HEK293 (cell line): ENCODE results near the gene S100A3.

Source experiments
- CTCF ChIA-PET: fragments of 350-600 bp; formaldehyde crosslinking; extraction: SDS; loops from one replicate; lab custom pipeline; 2021; ENCODE audit warnings: antibody characterized with exemption; lab: Yijun Ruan, JAX
- POLR2A ChIA-PET: fragments of 300-600 bp; formaldehyde crosslinking; extraction: SDS; loops from one replicate; lab custom pipeline; 2020; ENCODE audit warnings: antibody characterized with exemption, inconsistent platforms; lab: Yijun Ruan, JAX
- H3K27ac ChIP-seq: fragments of 200-500 bp; sonication (Bioruptor generic); 2 replicates; pipeline ENCODE4 v1.5.1; 2014; ENCODE audit warnings: low read depth, low read length, control low read depth, inconsistent platforms; ENCODE audit errors: extremely low read depth
- H3K36me3 ChIP-seq, 2 experiments: fragments of 200-500 bp in 1 of 2; sonication (Bioruptor generic) in 1 of 2; 1 replicate in 1 of 2; 2 replicates in 1 of 2; pipeline ENCODE4 v1.5.1; 2014 to 2017; ENCODE audit warnings: inconsistent platforms in 2 of 2, low read length in 2 of 2; ENCODE audit not compliant: control insufficient read depth in 2 of 2, insufficient read depth in 1 of 2
- H3K4me1 ChIP-seq: fragments of 200-500 bp; sonication (Bioruptor generic); 2 replicates; pipeline ENCODE4 v1.5.1; 2014; ENCODE audit warnings: mild to moderate bottlenecking, low read length, inconsistent platforms; ENCODE audit not compliant: control insufficient read depth, insufficient read depth
- H3K4me3 ChIP-seq: 2 replicates; pipeline ENCODE4 v1.5.1; 2011; ENCODE audit warnings: low read depth, mild to moderate bottlenecking, control low read depth, low read length, moderate library complexity
- H3K9me3 ChIP-seq: fragments of 200-500 bp; sonication (Bioruptor generic); 2 replicates; pipeline ENCODE4 v1.5.1; 2014; ENCODE audit warnings: low read depth, low read length, inconsistent platforms; ENCODE audit not compliant: control insufficient read depth, insufficient read depth
- EGR2 ChIP-seq: fragments of 450-650 bp; formaldehyde crosslinking; IDR thresholded peaks from 2 replicates; pipeline ENCODE4 v1.5.1; 2016; ENCODE audit warnings: low read depth, missing biosample characterization, missing genetic modification characterization
- GFI1B ChIP-seq: fragments of 450-650 bp; formaldehyde crosslinking; IDR thresholded peaks from 2 replicates; pipeline ENCODE4 v1.5.1; 2016; ENCODE audit warnings: missing biosample characterization, missing genetic modification characterization
- GLIS1 ChIP-seq: fragments of 450-650 bp; formaldehyde crosslinking; IDR thresholded peaks from 2 replicates; pipeline ENCODE4 v1.5.1; 2016; ENCODE audit warnings: missing biosample characterization, missing genetic modification characterization
- HOXD13 ChIP-seq: sonication (generic); formaldehyde crosslinking; IDR thresholded peaks from 2 replicates; pipeline ENCODE4 v1.8.0; 2022; ENCODE audit warnings: missing genetic modification reagents, borderline replicate concordance
- OSR2 ChIP-seq: fragments of 450-650 bp; formaldehyde crosslinking; IDR thresholded peaks from 2 replicates; pipeline ENCODE4 v1.5.1; 2016; ENCODE audit warnings: missing biosample characterization, missing genetic modification characterization
- RBAK ChIP-seq: fragments of 450-650 bp; formaldehyde crosslinking; IDR thresholded peaks from 2 replicates; pipeline ENCODE4 v1.5.1; 2016; ENCODE audit warnings: missing biosample characterization, missing genetic modification characterization
- SCRT2 ChIP-seq: fragments of 450-650 bp; formaldehyde crosslinking; IDR thresholded peaks from 2 replicates; pipeline ENCODE4 v1.5.1; 2016; ENCODE audit warnings: missing biosample characterization, missing genetic modification characterization
- ZBTB11 ChIP-seq: fragments of 450-650 bp; formaldehyde crosslinking; conservative IDR thresholded peaks from 2 replicates; pipeline ENCODE4 v1.5.1; 2016; ENCODE audit warnings: low read depth, missing biosample characterization, missing genetic modification characterization
- ZFHX2 ChIP-seq: fragments of 450-650 bp; formaldehyde crosslinking; conservative IDR thresholded peaks from 2 replicates; pipeline ENCODE4 v1.5.1; 2016; ENCODE audit warnings: missing biosample characterization, missing genetic modification characterization
- ZIC2 ChIP-seq: fragments of 450-650 bp; formaldehyde crosslinking; IDR thresholded peaks from 2 replicates; pipeline ENCODE4 v1.5.1; 2016; ENCODE audit warnings: missing biosample characterization, missing genetic modification characterization
- ZNF341 ChIP-seq: fragments of 450-650 bp; formaldehyde crosslinking; IDR thresholded peaks from 2 replicates; pipeline ENCODE4; 2016; ENCODE audit warnings: low read depth, missing biosample characterization, missing genetic modification characterization
- ZNF423 ChIP-seq: fragments of 450-650 bp; formaldehyde crosslinking; IDR thresholded peaks from 2 replicates; pipeline ENCODE4 v1.5.1; 2016; ENCODE audit warnings: missing biosample characterization, missing genetic modification characterization
- ZNF626 ChIP-seq: fragments of 450-650 bp; sonication (Bioruptor Pico); formaldehyde crosslinking; IDR thresholded peaks from 2 replicates; pipeline ENCODE4 v1.5.1; 2018; ENCODE audit warnings: missing biosample characterization, missing genetic modification characterization, inconsistent platforms
- ZNF664 ChIP-seq: fragments of 450-650 bp; formaldehyde crosslinking; IDR thresholded peaks from 2 replicates; pipeline ENCODE4 v1.5.1; 2016; ENCODE audit warnings: missing biosample characterization, missing genetic modification characterization
- ZNF768 ChIP-seq: fragments of 450-650 bp; formaldehyde crosslinking; IDR thresholded peaks from 2 replicates; pipeline ENCODE4 v1.5.1; 2018; ENCODE audit warnings: missing biosample characterization, mild to moderate bottlenecking, missing genetic modification characterization

The S100A3 gene

GRCh38 chr1:153549741-153550397, 811 bp upstream of the S100A3 start:
- H3K4me1 ChIP-seq = no peaks in the 10 kb centered on the region
- POLR2A ChIA-PET = interaction anchor here (1.0 kb wide), 1 partner anchor 16 kb away, joined by 3 read pairs; the partner anchor contains the start of gene S100A2

GRCh38 chr1:153547560-153548551, 1.2 kb downstream of the S100A3 start:
- H3K36me3 ChIP-seq = no peaks in the 10 kb centered on the region
- H3K4me1 ChIP-seq = peaks cover 2% of the 10 kb centered on the region; the same call in 1 of the 2 replicates
- H3K27ac ChIP-seq = no peak overlapping the region
- H3K4me3 ChIP-seq = no peak overlapping the region
- peak; percentile 88 for TF ChIP-seq ZNF664 (tag by site-specific recombination)
- TF ChIP-seq ZIC2 (tag by site-specific recombination) = no peak
- TF ChIP-seq ZNF341 = peak; percentile 80
- no peak for TF ChIP-seq SCRT2 (tag by site-specific recombination)
- TF ChIP-seq HOXD13 = no peak
- no peak for TF ChIP-seq ZNF626 (tag by site-specific recombination)
- TF ChIP-seq, all 188 proteins: peak for 2
- no peaks in the 10 kb centered on the region for H3K9me3 ChIP-seq
- POLR2A ChIA-PET = interaction anchor here (1.0 kb wide), 1 partner anchor 19 kb away, joined by 3 read pairs; no protein-coding TSS in a partner anchor
- CTCF ChIA-PET = interaction anchor here (0.6 to 3.3 kb wide), 2 partner anchors 20 to 36 kb away, joined by 3 to 12 read pairs; no protein-coding TSS in a partner anchor

More at GRCh38 chr1:153549741-153550397, 811 bp upstream of the S100A3 start:
- TF ChIP-seq ZNF423 (tag by site-specific recombination) (no peak), GLIS1 (tag by site-specific recombination) (0 out of 2 replicates have a peak, but pooled peaks have one; percentile 38), ZBTB11 (tag by site-specific recombination) (0 out of 2 replicates have a peak, but pooled peaks have one; percentile 18)
- Histone ChIP-seq H3K4me3 (no peak overlapping the region), H3K36me3 (no peaks in the 10 kb centered on the region), H3K9me3 (no peaks in the 10 kb centered on the region), H3K27ac (no peak overlapping the region)
- CTCF ChIA-PET = interaction anchor here (0.7 to 3.3 kb wide), 7 partner anchors 16 to 631 kb away, joined by 3 to 12 read pairs (median 4); partner anchors contain the start of gene S100A13

- POLR2A ChIA-PET = interaction anchor here (0.7 kb wide), 1 partner anchor 15 kb away, joined by 3 read pairs; no protein-coding TSS in a partner anchor
These were observed 2.1 kb downstream of the S100A3 start for GRCh38 chr1:153546796-153547559.

More at GRCh38 chr1:153546796-153547559, 2.1 kb downstream of the S100A3 start:
- TF ChIP-seq ZFHX2 (tag by site-specific recombination) = peak; percentile 51
- TF ChIP-seq OSR2 (tag by site-specific recombination) = no peak
- no peak for TF ChIP-seq RBAK
- 0 out of 2 replicates have a peak, but pooled peaks have one; percentile 55 for TF ChIP-seq ZNF768 (tag by site-specific recombination)
- TF ChIP-seq EGR2 (tag by site-specific recombination) = peak; percentile 44; the same call in 1 of the 2 replicates
- no peak for TF ChIP-seq GFI1B (tag by site-specific recombination)
- no peak for TF ChIP-seq ZNF626 (tag by site-specific recombination)
- H3K4me1 ChIP-seq = peaks cover 2% of the 10 kb centered on the region; the same call in 1 of the 2 replicates
- no peaks in the 10 kb centered on the region for H3K36me3 ChIP-seq
- no peaks in the 10 kb centered on the region for H3K9me3 ChIP-seq
- H3K4me3 ChIP-seq = no peak overlapping the region
- CTCF ChIA-PET = interaction anchor here (0.7 to 4.1 kb wide), 3 partner anchors 14 to 828 kb away, joined by 3 to 26 read pairs (median 3); no protein-coding TSS in a partner anchor
- no peak overlapping the region for H3K27ac ChIP-seq
